HG03342 (cell line): ENCODE data around the gene STK24.

Source experiments
- ATAC-seq: cut with Tn5 transposase; IDR thresholded peaks from one replicate; pipeline ENCODE4 v1.9.1; 2021; ENCODE audit warnings: mild to moderate bottlenecking, moderate library complexity; ENCODE audit not compliant: unreplicated experiment

Gene STK24

DNA sequence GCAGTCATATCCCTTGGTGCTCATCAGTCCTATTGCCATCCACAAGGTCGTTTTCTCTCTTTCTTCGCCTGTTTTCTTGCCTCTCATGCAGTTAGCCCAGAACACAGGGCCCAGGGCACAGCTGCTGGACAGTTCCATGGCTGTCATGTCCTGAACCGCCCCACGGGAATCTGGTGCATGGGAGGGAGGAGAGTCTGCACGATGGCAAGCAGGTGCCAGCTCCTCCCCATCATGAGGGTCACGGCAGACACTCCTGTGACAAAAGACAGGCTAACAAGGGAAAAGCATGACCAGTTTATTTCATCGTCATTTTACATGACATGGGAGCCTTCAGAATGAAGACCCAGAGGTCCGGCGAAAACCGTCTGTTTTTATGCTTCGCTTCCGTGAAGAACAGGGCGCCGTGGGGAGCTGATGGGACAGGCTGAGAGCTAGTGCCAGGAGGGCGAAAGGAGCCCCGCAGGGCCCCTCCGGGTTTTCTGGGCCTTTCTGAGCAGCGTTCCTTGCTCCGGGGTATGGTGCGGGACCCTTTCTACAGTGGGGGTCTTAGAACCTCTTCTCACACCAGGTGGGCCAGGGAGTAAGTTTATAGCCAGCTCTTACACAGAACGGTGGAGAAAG is 135.7 kb downstream of the STK24 start:
- ATAC-seq = no peak

DNA sequence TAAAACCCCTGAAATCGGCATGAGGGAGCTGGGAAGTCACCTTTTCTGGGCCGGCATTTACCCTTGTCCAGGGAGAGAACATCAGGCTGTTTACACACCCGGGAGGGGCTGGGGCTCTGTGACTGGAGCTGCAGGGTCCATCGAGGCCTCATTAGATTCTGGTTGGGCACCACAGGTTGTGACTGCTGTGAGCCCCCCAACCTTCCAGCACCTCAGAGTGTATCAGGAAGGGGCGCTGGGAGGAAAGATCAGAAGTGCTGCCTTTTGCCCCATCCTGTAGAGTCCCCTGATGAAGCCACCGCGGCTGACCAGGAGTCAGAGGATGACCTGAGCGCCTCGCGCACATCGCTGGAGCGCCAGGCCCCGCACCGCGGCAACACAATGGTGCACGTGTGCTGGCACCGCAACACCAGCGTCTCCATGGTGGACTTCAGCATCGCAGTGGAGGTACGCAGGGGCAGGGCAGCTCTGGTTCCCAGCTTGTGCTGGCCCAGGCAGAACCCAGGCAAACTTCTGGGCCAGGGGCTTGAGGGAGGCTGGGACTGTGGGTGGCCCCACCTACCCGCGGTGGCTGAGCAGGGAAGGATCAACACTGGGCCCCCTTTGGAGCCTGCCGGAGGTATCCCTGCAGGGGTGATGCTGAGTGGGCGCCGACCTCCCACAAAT is 136.4 kb downstream of the STK24 start:
- no peak for ATAC-seq

- no peak for ATAC-seq
Observed at GRCh38 chr13:98439896-98440295, 137.0 kb downstream of the STK24 start.

- no peak for ATAC-seq
Observed at GRCh38 chr13:98439126-98439828, 137.6 kb downstream of the STK24 start.

- no peak for ATAC-seq
Observed at GRCh38 chr13:98438246-98439125, 138.4 kb downstream of the STK24 start.

DNA sequence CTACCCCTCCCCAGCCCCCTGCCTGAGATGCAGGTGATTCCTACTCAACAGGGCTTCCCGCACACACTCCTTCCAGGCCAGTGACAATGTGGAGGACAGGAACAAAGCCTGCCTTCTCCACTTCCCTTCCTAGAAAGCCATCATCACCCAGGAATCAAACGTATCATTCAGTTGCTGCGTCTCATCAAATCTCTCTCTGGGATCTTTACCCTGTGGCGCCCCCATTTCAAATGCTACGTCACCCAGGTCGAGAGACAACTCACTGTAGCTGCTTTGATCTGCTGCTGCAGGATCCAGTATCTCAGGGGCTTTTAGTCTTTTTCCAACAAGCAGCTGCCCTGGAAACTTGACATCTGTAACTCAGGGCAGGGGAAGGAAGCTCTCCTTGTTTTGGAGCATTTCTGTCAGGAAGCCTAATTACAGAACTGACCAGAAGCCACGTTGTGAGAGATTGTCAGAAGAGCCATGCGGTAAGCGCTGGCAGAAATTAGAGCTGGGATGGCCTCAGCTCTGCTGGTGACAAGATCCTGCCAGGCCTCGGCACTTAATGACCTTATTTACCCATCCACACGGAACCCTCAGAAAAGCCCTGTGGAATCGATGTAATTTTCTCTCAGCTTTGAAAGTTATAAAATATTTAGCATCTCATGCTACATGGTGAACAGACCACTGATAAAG is 140.5 kb downstream of the STK24 start:
- no peak for ATAC-seq

GRCh38 chr13:98435376-98435775 is 141.5 kb downstream of the STK24 start:
- ATAC-seq = no peak

GRCh38 chr13:98434060-98434459 is 142.8 kb downstream of the STK24 start:
- no peak for ATAC-seq

DNA sequence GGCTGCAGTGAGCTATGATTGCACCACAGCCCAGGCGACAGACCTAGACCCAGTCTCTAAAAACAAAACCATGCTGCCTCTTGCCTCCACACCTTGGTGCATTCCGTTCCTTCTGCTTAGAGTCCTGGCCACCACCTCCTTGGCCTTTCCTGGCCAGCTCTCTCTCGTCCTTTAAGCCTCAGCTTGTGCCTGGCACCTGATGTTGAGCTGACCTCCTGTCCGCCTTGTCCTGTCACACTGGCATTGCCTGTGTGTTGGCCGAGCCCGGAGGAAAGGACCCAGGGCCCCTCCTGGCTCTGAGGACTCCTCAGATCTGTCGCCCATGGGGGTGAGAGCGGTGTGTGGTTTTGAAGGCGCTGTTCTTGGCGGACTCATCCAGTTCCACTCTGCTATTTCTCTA is 143.3 kb downstream of the STK24 start:
- ATAC-seq = no peak

- no peak for ATAC-seq
Observed at GRCh38 chr13:98432638-98433037, 144.3 kb downstream of the STK24 start.

DNA sequence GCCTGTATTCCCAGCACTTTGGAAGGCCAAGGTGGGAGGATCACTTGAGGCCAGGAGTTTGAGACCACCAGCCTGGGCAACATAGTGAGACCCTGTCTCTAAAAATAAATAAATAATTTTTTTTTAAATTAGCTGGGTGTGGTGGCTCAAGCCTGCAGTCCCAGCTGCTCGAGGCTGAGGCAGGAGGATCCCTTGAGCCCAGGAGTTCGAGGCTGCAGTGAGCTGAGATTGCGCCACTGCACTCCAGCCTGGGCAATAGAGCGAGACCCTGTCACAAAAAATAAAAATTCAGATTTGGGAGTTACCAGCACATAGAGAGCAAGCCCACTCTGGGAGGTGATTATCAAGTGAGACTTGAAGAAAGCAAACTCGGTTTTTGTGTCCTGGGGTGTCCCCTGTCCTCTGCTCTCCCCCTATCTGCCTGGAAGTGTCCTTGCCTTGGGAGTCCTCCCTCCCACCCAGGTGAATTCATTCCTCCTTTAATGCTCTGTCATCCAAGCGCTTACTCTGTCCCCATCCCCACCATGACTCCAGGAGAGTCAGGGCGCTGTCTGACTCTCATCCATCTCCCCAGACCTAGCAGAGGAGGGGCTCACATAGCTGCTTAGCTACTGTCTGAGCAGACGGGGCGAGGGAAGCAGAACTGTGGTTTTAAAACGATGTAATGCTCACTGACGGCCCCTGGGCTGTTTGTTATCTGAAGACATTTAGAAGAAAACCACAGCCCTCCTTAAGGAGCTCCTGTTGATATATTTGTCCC is 146.8 kb downstream of the STK24 start:
- no peak for ATAC-seq

GRCh38 chr13:98429531-98429930 is 147.4 kb downstream of the STK24 start:
- no peak for ATAC-seq

- no peak for ATAC-seq
Observed at GRCh38 chr13:98429081-98429480, 147.8 kb downstream of the STK24 start.

- ATAC-seq = no peak
Observed at GRCh38 chr13:98428256-98428966, 148.5 kb downstream of the STK24 start.

- no peak for ATAC-seq
Observed at GRCh38 chr13:98427331-98427995, 149.4 kb downstream of the STK24 start.

DNA sequence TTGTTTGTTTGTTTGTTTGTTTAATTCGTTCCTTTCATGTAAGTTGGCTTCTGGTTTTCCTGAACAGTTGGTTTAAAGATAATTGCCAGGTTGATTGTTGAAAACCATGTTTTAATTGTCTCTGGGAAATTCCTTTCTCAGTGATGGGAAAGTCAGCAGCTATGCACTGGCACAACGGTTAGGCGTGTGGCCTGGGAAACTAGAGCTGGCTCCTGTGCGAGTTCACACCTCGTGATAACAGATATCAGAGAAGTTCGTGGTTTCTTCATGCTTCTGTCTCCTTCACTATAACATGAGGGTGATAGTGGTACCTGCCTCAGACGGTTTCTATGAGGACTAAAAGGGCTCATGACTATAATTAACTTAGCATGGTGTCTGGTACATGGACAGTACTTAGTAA is 153.5 kb downstream of the STK24 start:
- ATAC-seq = no peak

DNA sequence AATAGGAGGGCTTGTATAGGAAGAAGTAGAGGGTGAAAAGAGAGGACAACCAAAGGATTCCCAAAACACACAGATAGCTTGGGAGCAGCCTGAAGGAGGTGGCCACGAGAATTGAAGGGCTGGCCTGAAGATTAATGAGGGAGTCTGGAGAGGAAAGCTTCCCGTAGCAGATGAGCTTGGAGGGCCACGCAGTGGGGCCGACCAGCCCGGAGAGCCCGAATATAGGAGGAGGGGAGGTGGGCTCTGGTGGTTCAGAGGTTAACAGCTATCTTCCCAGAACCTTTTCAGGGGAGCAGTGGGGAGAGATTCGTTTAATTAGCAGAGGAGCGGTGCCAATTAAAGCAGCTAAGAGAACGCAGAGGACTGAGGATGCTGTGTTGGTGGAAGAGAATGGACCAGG is 154.9 kb downstream of the STK24 start:
- ATAC-seq = no peak

GRCh38 chr13:98420554-98421175 is 156.2 kb downstream of the STK24 start:
- ATAC-seq = no peak
